PC-3 (cell line): Measurements from ENCODE around the gene PER2. TPM values are rescaled to one million over a fixed set of nuclear protein-coding genes. Genes with fewer than 3 reads are reported as not detected.

ENCODE experiments used
- ATAC-seq: fragments of 200-7000 bp; cut with Tn5 transposase; 2 replicates; pipeline ENCODE4 v1.9.1; 2020; ENCODE audit warnings: mild to moderate bottlenecking, moderate library complexity
- BruUV-seq: library from RNA; stranded (reverse); fragments of 400-500 nt; replicated peaks from 2 replicates; lab custom pipeline; 2021; lab: Mats Ljungman, UMichigan
- CTCF ChIA-PET: fragments of 300-600 bp; sonication (Branson Sonifier 250); formaldehyde crosslinking; loops from one replicate; lab custom pipeline; 2022; ENCODE audit warnings: antibody characterized with exemption; lab: Charles Lee
- POLR2A ChIA-PET: fragments of 300-600 bp; sonication (Branson Sonifier 250); formaldehyde crosslinking; loops from one replicate; lab custom pipeline; 2022; ENCODE audit warnings: antibody characterized with exemption; ENCODE audit not compliant: unreplicated experiment; lab: Charles Lee
- DNase-seq: peaks from one replicate; pipeline ENCODE4 v3.0.0-alpha.2; 2015
- H2AFZ ChIP-seq: fragments of 300-600 bp; sonication (generic); 2 replicates; pipeline ENCODE4 v1.6.0; 2016; ENCODE audit warnings: antibody characterized with exemption, low read length
- H3F3A ChIP-seq: fragments of 300-600 bp; sonication (generic); one replicate; pipeline ENCODE4 v1.6.0; 2017; ENCODE audit warnings: antibody characterized with exemption, low read length, control low read depth, mild to moderate bottlenecking; ENCODE audit not compliant: unreplicated experiment
- H3K27ac ChIP-seq: fragments of 300-600 bp; sonication (generic); 2 replicates; pipeline ENCODE4 v1.5.1; 2016; ENCODE audit warnings: mild to moderate bottlenecking, low read length
- H3K27me3 ChIP-seq: fragments of 300-600 bp; sonication (generic); 2 replicates; pipeline ENCODE4 v1.6.1; 2016; ENCODE audit warnings: low read length, mixed read lengths
- H3K36me3 ChIP-seq: fragments of 300-600 bp; sonication (generic); 2 replicates; pipeline ENCODE4 v1.6.1; 2016; ENCODE audit warnings: low read depth, mixed run types, low read length, mixed read lengths
- H3K4me1 ChIP-seq: fragments of 300-600 bp; sonication (generic); 2 replicates; pipeline ENCODE4 v1.5.1; 2016; ENCODE audit warnings: low read length; ENCODE audit not compliant: insufficient read depth
- H3K4me2 ChIP-seq: fragments of 300-600 bp; sonication (generic); 2 replicates; pipeline ENCODE4 v1.6.0; 2016; ENCODE audit warnings: low read length
- H3K4me3 ChIP-seq: fragments of 300-600 bp; sonication (generic); 2 replicates; pipeline ENCODE4 v1.5.1; 2016; ENCODE audit warnings: mild to moderate bottlenecking, low read length, mixed read lengths
- H3K79me2 ChIP-seq: fragments of 300-600 bp; sonication (generic); 2 replicates; pipeline ENCODE4 v1.6.1; 2017; ENCODE audit warnings: low read length, mixed read lengths
- H3K9ac ChIP-seq: fragments of 300-600 bp; sonication (generic); 2 replicates; pipeline ENCODE4 v1.6.0; 2016; ENCODE audit warnings: mild to moderate bottlenecking, low read length
- H3K9me2 ChIP-seq: fragments of 300-600 bp; sonication (generic); replicated peaks from 2 replicates; pipeline ENCODE4 v1.6.1; 2016; ENCODE audit warnings: mixed run types, low read length, mixed read lengths
- H3K9me3 ChIP-seq: fragments of 300-600 bp; sonication (generic); 2 replicates; pipeline ENCODE4 v1.6.1; 2016; ENCODE audit warnings: low read length, mixed read lengths
- H4K20me1 ChIP-seq: fragments of 300-600 bp; sonication (generic); 2 replicates; pipeline ENCODE4 v1.6.1; 2016; ENCODE audit warnings: low read length, mixed read lengths
- EZH2 ChIP-seq: fragments of 300-600 bp; sonication (generic); IDR thresholded peaks from one replicate; pipeline ENCODE4 v1.6.1; 2017; ENCODE audit warnings: antibody characterized with exemption, mild to moderate bottlenecking, low read length; ENCODE audit not compliant: unreplicated experiment
- EZH2phosphoT487 ChIP-seq: fragments of 300-600 bp; sonication (generic); IDR thresholded peaks from 2 replicates; pipeline ENCODE4 v1.6.1; 2018; ENCODE audit warnings: mild to moderate bottlenecking, antibody characterized with exemption, low read length, borderline replicate concordance
- intact Hi-C: fragments of 100-400 bp; cut with micrococcal nuclease; formaldehyde crosslinking; loops from 2 replicates; pipeline ENCODE4 v1.9.0; 2023
- total RNA-seq: library from RNA; depleted of rRNA; stranded (reverse); fragments of >200 nt; gene quantifications from 2 replicates; pipeline ENCODE4 v1.2.3, GENCODE V29; 2014
- TF ChIP-seq, protein P1 (sequence below): fragments of 300-600 bp; sonication (generic); conservative IDR thresholded peaks from 2 replicates; pipeline ENCODE4 v1.5.1; 2017; ENCODE audit warnings: antibody characterized with exemption, low read depth, mild to moderate bottlenecking, low read length

The PER2 gene
- total RNA-seq, 1 experiment from 2014 or later, result 8.6 TPM

DNA sequence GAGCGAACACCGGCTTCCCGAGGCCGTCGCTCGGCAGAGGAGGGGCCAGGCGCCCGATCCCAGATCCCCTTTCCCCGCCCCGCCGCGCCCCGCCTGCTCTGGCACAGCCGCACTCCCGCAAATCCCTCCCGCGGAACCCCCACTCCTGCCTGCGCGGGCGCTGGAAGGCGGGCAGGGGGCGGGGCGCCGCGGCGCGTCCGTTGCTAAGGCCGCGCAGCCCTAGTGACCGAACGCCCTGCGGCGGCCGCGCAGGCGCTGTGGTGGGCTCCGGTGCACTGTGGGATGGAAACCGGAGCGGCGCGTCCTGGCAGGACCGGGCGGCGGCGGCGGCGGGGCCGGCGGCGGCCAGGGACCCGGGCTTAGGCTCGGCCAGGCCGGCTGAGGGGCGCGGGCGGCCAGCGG is 31.8 kb upstream of the PER2 start, which contains the start of gene TRAF3IP1:
TRAF3IP1 (plus strand) TSS at position 273 of the 402 bp plus-strand sequence. CDS start 145 bp downstream, outside the sequence.
- DNase-seq, result peak; percentile 92
- Histone ChIP-seq H3K4me3 (peak within 1 kb of the TSS; percentile 78), H3K79me2 (peaks cover 31% of the 10 kb centered on the region), H2AFZ (peak within 1 kb of the TSS; percentile 94), H3K27me3 (no peaks in the 10 kb centered on the region), H3K36me3 (no peaks in the 10 kb centered on the region), H4K20me1 (no peaks in the 10 kb centered on the region; the same call in 1 of the 2 replicates), H3K27ac (0 out of 2 replicates have a peak within 1 kb of the TSS, but pooled peaks have one; percentile 20), H3K9me3 (no peaks in the 10 kb centered on the region), H3K9ac (peak within 1 kb of the TSS; percentile 63), H3K9me2 (no peaks in the 10 kb centered on the region), H3F3A (no peaks in the 10 kb centered on the region), H3K4me1 (0 out of 2 replicates have a peak, but pooled peaks cover 7% of the 10 kb centered on the region), H3K4me2 (peak within 1 kb of the TSS; percentile 94)
- peak; percentile 96 for ATAC-seq
- no TSS peak for BruUV-seq
- TF ChIP-seq EZH2phosphoT487 (no peak), EZH2 (no peak)
- TF ChIP-seq, protein P1, sequence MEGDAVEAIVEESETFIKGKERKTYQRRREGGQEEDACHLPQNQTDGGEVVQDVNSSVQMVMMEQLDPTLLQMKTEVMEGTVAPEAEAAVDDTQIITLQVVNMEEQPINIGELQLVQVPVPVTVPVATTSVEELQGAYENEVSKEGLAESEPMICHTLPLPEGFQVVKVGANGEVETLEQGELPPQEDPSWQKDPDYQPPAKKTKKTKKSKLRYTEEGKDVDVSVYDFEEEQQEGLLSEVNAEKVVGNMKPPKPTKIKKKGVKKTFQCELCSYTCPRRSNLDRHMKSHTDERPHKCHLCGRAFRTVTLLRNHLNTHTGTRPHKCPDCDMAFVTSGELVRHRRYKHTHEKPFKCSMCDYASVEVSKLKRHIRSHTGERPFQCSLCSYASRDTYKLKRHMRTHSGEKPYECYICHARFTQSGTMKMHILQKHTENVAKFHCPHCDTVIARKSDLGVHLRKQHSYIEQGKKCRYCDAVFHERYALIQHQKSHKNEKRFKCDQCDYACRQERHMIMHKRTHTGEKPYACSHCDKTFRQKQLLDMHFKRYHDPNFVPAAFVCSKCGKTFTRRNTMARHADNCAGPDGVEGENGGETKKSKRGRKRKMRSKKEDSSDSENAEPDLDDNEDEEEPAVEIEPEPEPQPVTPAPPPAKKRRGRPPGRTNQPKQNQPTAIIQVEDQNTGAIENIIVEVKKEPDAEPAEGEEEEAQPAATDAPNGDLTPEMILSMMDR, result no peak
- intact Hi-C loops, result loop anchor here (1.0 to 5.0 kb wide), 3 partner anchors 30 to 63 kb away; no protein-coding TSS in a partner anchor
- ChIA-PET CTCF (no interaction called here), POLR2A (no interaction called here)

DNA sequence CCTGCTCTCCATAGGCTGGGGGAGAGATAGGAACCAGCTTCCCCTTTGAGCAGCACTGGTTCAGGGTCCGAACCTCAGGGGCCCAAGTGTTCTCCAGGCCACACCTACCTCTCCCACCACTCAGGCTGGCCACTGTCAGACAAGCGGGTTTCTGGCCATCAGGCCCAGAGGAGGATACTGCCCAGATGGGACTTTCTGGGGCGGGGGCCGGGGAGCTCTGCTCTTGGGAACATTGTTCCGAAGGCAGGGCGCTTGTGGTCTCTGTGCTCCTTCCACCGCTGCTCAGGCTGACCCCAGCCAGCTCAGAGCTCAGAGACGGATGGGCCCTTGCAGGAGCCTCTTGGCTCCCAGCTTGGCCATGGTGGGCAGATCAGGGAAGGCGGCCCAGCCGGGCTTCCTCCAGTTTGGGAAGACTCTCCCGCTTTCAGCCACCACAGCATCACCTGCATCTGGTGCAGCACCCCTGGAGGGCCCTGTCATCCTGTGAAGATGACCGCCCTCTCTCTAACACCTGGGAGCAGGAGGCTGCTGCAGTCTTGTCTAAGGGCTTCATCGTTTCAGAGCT is 26.7 kb upstream of the PER2 start:
- ATAC-seq (no peak), DNase-seq (no peak)
- H3K27ac ChIP-seq, result no peak overlapping the region
- ChIA-PET POLR2A (no interaction called here), CTCF (no interaction called here)
- H4K20me1 ChIP-seq, result no peaks in the 10 kb centered on the region
- no peak overlapping the region for H2AFZ ChIP-seq
- H3K4me1 ChIP-seq, result no peaks in the 10 kb centered on the region
- no peaks in the 10 kb centered on the region for H3K27me3 ChIP-seq
- no peak overlapping the region for H3K4me3 ChIP-seq
- H3K79me2 ChIP-seq, result no peaks in the 10 kb centered on the region
- H3K4me2 ChIP-seq, result no peak overlapping the region
- no TSS peak for BruUV-seq
- no peaks in the 10 kb centered on the region for H3K9me3 ChIP-seq
- no peaks in the 10 kb centered on the region for H3K9me2 ChIP-seq
- no peaks in the 10 kb centered on the region for H3F3A ChIP-seq
- intact Hi-C loops, result no loop called here
- no peak overlapping the region for H3K9ac ChIP-seq
- TF ChIP-seq EZH2, result no peak
- H3K36me3 ChIP-seq, result no peaks in the 10 kb centered on the region

DNA sequence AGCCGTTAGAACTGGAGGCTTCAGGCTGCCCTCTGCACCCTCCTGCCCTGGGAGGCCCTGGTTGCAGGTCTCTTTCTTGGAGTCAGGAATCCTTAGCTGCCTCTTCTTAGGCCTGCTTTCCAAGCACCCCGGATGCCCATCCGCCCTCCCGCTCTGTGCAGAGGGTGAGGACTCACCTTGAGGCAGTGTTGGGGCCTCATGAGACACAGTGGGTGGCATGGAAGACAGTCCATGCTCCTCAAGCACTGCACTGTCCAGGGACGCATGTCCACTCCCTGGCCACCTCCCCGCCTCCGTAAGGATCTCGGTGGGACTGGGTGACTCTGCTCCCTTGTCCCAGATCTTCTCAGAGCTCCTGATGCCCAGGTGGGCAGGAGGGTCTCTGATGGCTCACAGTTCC is 26.2 kb upstream of the PER2 start:
- POLR2A ChIA-PET, result no interaction called here
- Histone ChIP-seq H3K9me3 (no peaks in the 10 kb centered on the region), H4K20me1 (no peaks in the 10 kb centered on the region), H3K27ac (no peak overlapping the region), H3K9me2 (no peaks in the 10 kb centered on the region), H3K9ac (no peak overlapping the region), H3K36me3 (no peaks in the 10 kb centered on the region), H3K4me3 (no peak overlapping the region), H3K4me1 (no peaks in the 10 kb centered on the region), H3K4me2 (no peak overlapping the region), H2AFZ (no peak overlapping the region), H3K27me3 (no peaks in the 10 kb centered on the region), H3F3A (no peaks in the 10 kb centered on the region), H3K79me2 (no peaks in the 10 kb centered on the region)
- ATAC-seq, result no peak
- CTCF ChIA-PET, result no interaction called here
- BruUV-seq, result no TSS peak
- intact Hi-C loops, result no loop called here
- TF ChIP-seq, protein P1, result no peak
- TF ChIP-seq EZH2phosphoT487 (no peak), EZH2 (no peak)
- no peak for DNase-seq
